ENCODE measurements around the gene FLRT1. TPM values are rescaled to one million over a fixed set of nuclear protein-coding genes. Genes with fewer than 3 reads are reported as not detected.

Gene FLRT1
- total RNA-seq: 1 to 10 TPM in 3 of 4 donors, under 1 TPM in 1; 0.54 to 4.0 (median 3.8) TPM

GRCh38 chr11:64035576-64035975 lies at the start of gene FLRT1:
Gene FLRT1 (plus strand): TSS chr11:64035931. CDS start chr11:64116268, 80,337 bp downstream.
- peak in 1 of 2 donors; percentile 17 for DNase-seq
- Histone ChIP-seq H3K27ac (peak within 1 kb of the TSS; percentile 51 to 82 (median 58)), H3K9me3 (no peaks in the 10 kb centered on the region), H3K36me3 (no peaks in the 10 kb centered on the region), H3K27me3 (no peaks in the 10 kb centered on the region), H3K4me1 (peaks cover 12 to 32% of the 10 kb centered on the region in 2 donors), H3K4me3 (replicated peaks in 1 of 3) (peak within 1 kb of the TSS; percentile 20 to 48 (median 32))
- TF ChIP-seq CTCF (IDR thresholded peaks at IDR 0.05) (no peak), POLR2A (IDR thresholded peaks at IDR 0.05) (no peak)
- WGBS, 2 donors: 5 to 10% methylated on average over 2 to 7 of the region's 64 CpGs
- intact Hi-C loops (cut with DNase I): no loop called here

GRCh38 chr11:63986156-63986931 lies 49.4 kb upstream of the FLRT1 start, which contains the start of gene OTUB1:
Gene OTUB1 (plus strand): TSS chr11:63986438. CDS start chr11:63986457, 19 bp downstream.
- TF ChIP-seq POLR2A (IDR thresholded peaks at IDR 0.05) (peak in 1 of 2 donors; percentile 76), CTCF (IDR thresholded peaks at IDR 0.05) (no peak)
- H3K4me3 ChIP-seq (replicated peaks in 1 of 3): peak within 1 kb of the TSS; percentile 45 to 96 (median 76)
- intact Hi-C loops (cut with DNase I): no loop called here
- peak within 1 kb of the TSS in 2 of 3 donors; percentile 73 to 76 for H3K27ac ChIP-seq
- peaks cover 17 to 18% of the 10 kb centered on the region in 2 donors for H3K4me1 ChIP-seq
- H3K9me3 ChIP-seq: no peaks in the 10 kb centered on the region
- peaks cover 6 to 10% of the 10 kb centered on the region in 2 donors for H3K36me3 ChIP-seq
- no peaks in the 10 kb centered on the region for H3K27me3 ChIP-seq
- peak; percentile 93 to 94 for DNase-seq
- 0% methylated on average over 6 to 30 of the region's 63 CpGs for WGBS, 2 donors

- Histone ChIP-seq H3K27ac (peak overlapping the region in 2 of 3 donors; percentile 73 to 76), H3K4me3 (replicated peaks in 1 of 3) (peak overlapping the region; percentile 45 to 96 (median 76)), H3K9me3 (no peaks in the 10 kb centered on the region), H3K27me3 (no peaks in the 10 kb centered on the region), H3K4me1 (peaks cover 17 to 18% of the 10 kb centered on the region in 2 donors), H3K36me3 (peaks cover 6 to 14% of the 10 kb centered on the region in 2 donors)
- WGBS, 2 donors: 42 to 44% methylated on average over 15 to 16 of the region's 25 CpGs
- intact Hi-C loops (cut with DNase I): no loop called here
- no peak for DNase-seq
- no peak for TF ChIP-seq CTCF (IDR thresholded peaks at IDR 0.05)
- no peak for TF ChIP-seq POLR2A (IDR thresholded peaks at IDR 0.05)
These were observed 48.7 kb upstream of the FLRT1 start for GRCh38 chr11:63986932-63987513.

GRCh38 chr11:63991558-63991957 lies 44.2 kb upstream of the FLRT1 start:
- Histone ChIP-seq H3K4me3 (replicated peaks in 1 of 3) (no peak overlapping the region), H3K27me3 (no peaks in the 10 kb centered on the region), H3K9me3 (no peaks in the 10 kb centered on the region), H3K36me3 (peaks cover 21 to 37% of the 10 kb centered on the region in 2 donors), H3K4me1 (peaks cover 12 to 13% of the 10 kb centered on the region in 2 donors), H3K27ac (no peak overlapping the region)
- 91 to 92% methylated on average over 10 of the region's 10 CpGs for WGBS, 2 donors
- DNase-seq: no peak
- TF ChIP-seq POLR2A (IDR thresholded peaks at IDR 0.05): no peak
- no peak for TF ChIP-seq CTCF (IDR thresholded peaks at IDR 0.05)
- intact Hi-C loops (cut with DNase I): no loop called here

- no peak for DNase-seq
- Histone ChIP-seq H3K27ac (no peak overlapping the region), H3K4me1 (no peaks in the 10 kb centered on the region), H3K4me3 (replicated peaks in 1 of 3) (no peak overlapping the region), H3K36me3 (peaks cover 33 to 53% of the 10 kb centered on the region in 2 donors), H3K27me3 (no peaks in the 10 kb centered on the region), H3K9me3 (no peaks in the 10 kb centered on the region)
- TF ChIP-seq POLR2A (IDR thresholded peaks at IDR 0.05) (no peak), CTCF (IDR thresholded peaks at IDR 0.05) (no peak)
- intact Hi-C loops (cut with DNase I): no loop called here
- 90 to 94% methylated on average over 5 of the region's 5 CpGs for WGBS, 2 donors
These were observed 42.6 kb upstream of the FLRT1 start for GRCh38 chr11:63993100-63993499.

Measured in thyroid gland (tissue), 4 donors.